Activated T-helper 2 cell treated with anti-CD3 and anti-CD28 coated beads, Interferon-gamma antibody, Interleukin-2, Interleukin-4, amounts not matched to agents 10 μg/mL and 5 μg/mL and 100 μg/mL, durations not matched to agents 14 hours and 24 hours and 36 hours (primary cell): ENCODE results near the gene TMEM87A. TPM values are rescaled to one million over a fixed set of nuclear protein-coding genes. Genes with fewer than 3 reads are reported as not detected.
"Not testable (repeated sequence)": the region's sequence is repeated elsewhere in the genome, so short reads cannot be mapped to it uniquely, and the experiment has no call there.

Experiments used
- DNase-seq: peaks from one replicate; pipeline ENCODE4 v3.0.0; 2021; ENCODE audit warnings: low spot score
- H3K27ac Mint-ChIP-seq: one replicate; pipeline ENCODE4 v1.8.0; 2021; ENCODE audit warnings: mixed read lengths
- H3K27me3 Mint-ChIP-seq: one replicate; pipeline ENCODE4 v1.8.0; 2021; ENCODE audit warnings: low read depth, mixed read lengths
- H3K36me3 Mint-ChIP-seq: one replicate; pipeline ENCODE4 v1.8.0; 2021; ENCODE audit warnings: low read depth, mixed read lengths
- H3K4me1 Mint-ChIP-seq: one replicate; pipeline ENCODE4 v1.8.0; 2021; ENCODE audit warnings: low read depth, mixed read lengths
- H3K4me3 Mint-ChIP-seq: one replicate; pipeline ENCODE4 v1.8.0; 2021; ENCODE audit warnings: low read depth, mild to moderate bottlenecking, moderate library complexity, mixed read lengths
- H3K9me3 Mint-ChIP-seq: one replicate; pipeline ENCODE4 v1.8.0; 2021; ENCODE audit warnings: mixed read lengths
- intact Hi-C: fragments of 100-400 bp; cut with micrococcal nuclease; formaldehyde crosslinking; loops from one replicate; pipeline ENCODE4 v1.15.1; 2023
- total RNA-seq: library from RNA; stranded (reverse); gene quantifications from 2 replicates; pipeline ENCODE4 v1.2.3, GENCODE V29; 2022

The TMEM87A gene
- total RNA-seq: 34.1 and 34.8 TPM in 2 replicates

GRCh38 chr15:42272939-42273899 is at the start of gene TMEM87A, which contains the start of gene GANC:
Gene TMEM87A (minus strand): TSS chr15:42273433. CDS start chr15:42273398, 35 bp downstream.
Gene GANC (plus strand): TSS chr15:42273201. CDS start chr15:42274482, 1,281 bp downstream.
- Mint-ChIP-seq H3K27ac (peak within 1 kb of the TSS; percentile 100), H3K36me3 (peaks cover 29% of the 10 kb centered on the region), H3K27me3 (no peaks in the 10 kb centered on the region), H3K4me1 (peaks cover 34% of the 10 kb centered on the region), H3K4me3 (peak within 1 kb of the TSS; percentile 98), H3K9me3 (no peaks in the 10 kb centered on the region)
- intact Hi-C loops: loop anchor here (1.0 to 5.0 kb wide), 5 partner anchors 64 to 781 kb away; partner anchors contain the start of genes ITPKA, SNAP23, STARD9 and VPS39
- DNase-seq: peak; percentile 96

- H3K4me3 Mint-ChIP-seq: no peak overlapping the region
- H3K9me3 Mint-ChIP-seq: no peaks in the 10 kb centered on the region
- no peak overlapping the region for H3K27ac Mint-ChIP-seq
- intact Hi-C loops: no loop called here
- no peaks in the 10 kb centered on the region for H3K4me1 Mint-ChIP-seq
- no peaks in the 10 kb centered on the region for H3K27me3 Mint-ChIP-seq
- H3K36me3 Mint-ChIP-seq: peaks cover 12% of the 10 kb centered on the region
- no peak for DNase-seq
Observed at GRCh38 chr15:42319206-42319605, 46.0 kb upstream of the TMEM87A start.

- H3K4me1 Mint-ChIP-seq, DNase-seq, H3K4me3 Mint-ChIP-seq, H3K27ac Mint-ChIP-seq, H3K27me3 Mint-ChIP-seq, H3K9me3 Mint-ChIP-seq, intact Hi-C loops, H3K36me3 Mint-ChIP-seq: not testable (repeated sequence)
Observed at GRCh38 chr15:42316282-42316805, 43.1 kb upstream of the TMEM87A start.

GRCh38 chr15:42315521-42315920 is 42.3 kb upstream of the TMEM87A start:
- Mint-ChIP-seq H3K27ac (no peak overlapping the region), H3K9me3 (no peaks in the 10 kb centered on the region), H3K36me3 (no peaks in the 10 kb centered on the region), H3K27me3 (no peaks in the 10 kb centered on the region), H3K4me1 (no peaks in the 10 kb centered on the region), H3K4me3 (no peak overlapping the region)
- DNase-seq: no peak
- intact Hi-C loops: no loop called here

- intact Hi-C loops: no loop called here
- Mint-ChIP-seq H3K27me3 (no peaks in the 10 kb centered on the region), H3K9me3 (no peaks in the 10 kb centered on the region), H3K4me1 (no peaks in the 10 kb centered on the region), H3K4me3 (no peak overlapping the region), H3K36me3 (peaks cover 2% of the 10 kb centered on the region), H3K27ac (no peak overlapping the region)
- DNase-seq: no peak
Observed at GRCh38 chr15:42314818-42315217, 41.6 kb upstream of the TMEM87A start.

GRCh38 chr15:42313463-42313862 is 40.2 kb upstream of the TMEM87A start:
- intact Hi-C loops: no loop called here
- DNase-seq: no peak
- Mint-ChIP-seq H3K4me3 (no peak overlapping the region), H3K27me3 (no peaks in the 10 kb centered on the region), H3K4me1 (no peaks in the 10 kb centered on the region), H3K9me3 (no peaks in the 10 kb centered on the region), H3K36me3 (peaks cover 4% of the 10 kb centered on the region), H3K27ac (no peak overlapping the region)

GRCh38 chr15:42306681-42307080 is 33.4 kb upstream of the TMEM87A start:
- H3K4me3 Mint-ChIP-seq: no peak overlapping the region
- no peaks in the 10 kb centered on the region for H3K4me1 Mint-ChIP-seq
- intact Hi-C loops: no loop called here
- no peak for DNase-seq
- no peak overlapping the region for H3K27ac Mint-ChIP-seq
- peaks cover 13% of the 10 kb centered on the region for H3K36me3 Mint-ChIP-seq
- H3K27me3 Mint-ChIP-seq: no peaks in the 10 kb centered on the region
- H3K9me3 Mint-ChIP-seq: peaks cover 23% of the 10 kb centered on the region

- intact Hi-C loops, DNase-seq, H3K4me1 Mint-ChIP-seq, H3K27me3 Mint-ChIP-seq, H3K27ac Mint-ChIP-seq, H3K4me3 Mint-ChIP-seq: not testable (repeated sequence)
- Mint-ChIP-seq H3K36me3 (peaks cover 38% of the 10 kb centered on the region), H3K9me3 (peaks cover 23% of the 10 kb centered on the region)
Observed at GRCh38 chr15:42301004-42301403, 27.8 kb upstream of the TMEM87A start.

- intact Hi-C loops: no loop called here
- Mint-ChIP-seq H3K4me3 (no peak overlapping the region), H3K9me3 (no peaks in the 10 kb centered on the region), H3K27ac (no peak overlapping the region), H3K36me3 (peaks cover 16% of the 10 kb centered on the region), H3K27me3 (no peaks in the 10 kb centered on the region), H3K4me1 (no peaks in the 10 kb centered on the region)
- DNase-seq: no peak
Observed at GRCh38 chr15:42289166-42289565, 15.9 kb upstream of the TMEM87A start.

GRCh38 chr15:42287931-42288330 is 14.7 kb upstream of the TMEM87A start:
- Mint-ChIP-seq H3K27ac (no peak overlapping the region), H3K4me1 (no peaks in the 10 kb centered on the region), H3K27me3 (no peaks in the 10 kb centered on the region), H3K4me3 (no peak overlapping the region), H3K9me3 (no peaks in the 10 kb centered on the region), H3K36me3 (peaks cover 14% of the 10 kb centered on the region)
- no peak for DNase-seq
- intact Hi-C loops: no loop called here

- H3K4me3 Mint-ChIP-seq: no peak overlapping the region
- H3K27ac Mint-ChIP-seq: no peak overlapping the region
- intact Hi-C loops: no loop called here
- no peaks in the 10 kb centered on the region for H3K4me1 Mint-ChIP-seq
- no peaks in the 10 kb centered on the region for H3K27me3 Mint-ChIP-seq
- DNase-seq: no peak
- peaks cover 10% of the 10 kb centered on the region for H3K36me3 Mint-ChIP-seq
- no peaks in the 10 kb centered on the region for H3K9me3 Mint-ChIP-seq
Observed at GRCh38 chr15:42286445-42287029, 13.3 kb upstream of the TMEM87A start.

GRCh38 chr15:42285034-42285433 is 11.8 kb upstream of the TMEM87A start:
- Mint-ChIP-seq H3K9me3 (no peaks in the 10 kb centered on the region), H3K4me1 (no peaks in the 10 kb centered on the region), H3K27me3 (no peaks in the 10 kb centered on the region), H3K4me3 (no peak overlapping the region), H3K36me3 (peaks cover 11% of the 10 kb centered on the region), H3K27ac (no peak overlapping the region)
- intact Hi-C loops: no loop called here
- DNase-seq: no peak

- Mint-ChIP-seq H3K4me1 (peaks cover under 1% of the 10 kb centered on the region), H3K9me3 (no peaks in the 10 kb centered on the region), H3K27ac (no peak overlapping the region), H3K27me3 (no peaks in the 10 kb centered on the region), H3K36me3 (peaks cover 13% of the 10 kb centered on the region), H3K4me3 (no peak overlapping the region)
- intact Hi-C loops: no loop called here
- no peak for DNase-seq
Observed at GRCh38 chr15:42284551-42284950, 11.3 kb upstream of the TMEM87A start.
